ACC112 (cell line): ENCODE results near the gene PRDM10.

ENCODE experiments used
- H2AFZ ChIP-seq: fragments of 200-600 bp; sonication (generic); one replicate; pipeline ENCODE4 v1.6.0; 2017; ENCODE audit warnings: antibody characterized with exemption, low read length; ENCODE audit not compliant: unreplicated experiment
- H3K27ac ChIP-seq: fragments of 200-600 bp; sonication (generic); 2 replicates; pipeline ENCODE4 v1.5.1; 2014; ENCODE audit warnings: low read depth, mild to moderate bottlenecking, antibody characterized with exemption, low read length, moderate library complexity
- H3K27me3 ChIP-seq: fragments of 200-600 bp; sonication (generic); 2 replicates; pipeline ENCODE4 v1.6.1; 2014; ENCODE audit warnings: mild to moderate bottlenecking, antibody characterized with exemption, low read length, moderate library complexity, mixed read lengths; ENCODE audit not compliant: insufficient read depth
- H3K36me3 ChIP-seq: fragments of 200-600 bp; sonication (generic); 2 replicates; pipeline ENCODE4 v1.6.1; 2016; ENCODE audit warnings: mild to moderate bottlenecking, antibody characterized with exemption, low read length, moderate library complexity, mixed read lengths; ENCODE audit not compliant: insufficient read depth
- H3K4me1 ChIP-seq: fragments of 200-600 bp; sonication (generic); one replicate; pipeline ENCODE4 v1.6.1; 2016; ENCODE audit warnings: low read length, mixed read lengths; ENCODE audit not compliant: insufficient read depth, unreplicated experiment, control insufficient read depth
- H3K4me3 ChIP-seq: fragments of 200-600 bp; sonication (generic); 2 replicates; pipeline ENCODE4 v1.5.1; 2014; ENCODE audit warnings: mild to moderate bottlenecking, low read depth, low read length
- H3K79me2 ChIP-seq: fragments of 200-600 bp; sonication (generic); one replicate; pipeline ENCODE4 v1.6.0; 2016; ENCODE audit warnings: low read length; ENCODE audit not compliant: control insufficient read depth, unreplicated experiment, insufficient read depth

PRDM10 gene

GRCh38 chr11:129947474-129947873, 55.2 kb downstream of the PRDM10 start:
- Histone ChIP-seq H3K27ac (no peak overlapping the region), H3K79me2 (no peaks in the 10 kb centered on the region), H2AFZ (no peak overlapping the region), H3K4me1 (no peaks in the 10 kb centered on the region), H3K36me3 (no peaks in the 10 kb centered on the region), H3K27me3 (no peaks in the 10 kb centered on the region), H3K4me3 (no peak overlapping the region)

- Histone ChIP-seq H3K27ac (no peak overlapping the region), H3K79me2 (no peaks in the 10 kb centered on the region)
These were observed 55.7 kb downstream of the PRDM10 start for GRCh38 chr11:129946965-129947364.

GRCh38 chr11:129946256-129946655, 56.4 kb downstream of the PRDM10 start:
- Histone ChIP-seq H3K27ac (no peak overlapping the region), H2AFZ (no peak overlapping the region), H3K79me2 (no peaks in the 10 kb centered on the region)

More at GRCh38 chr11:129946965-129947364, 55.7 kb downstream of the PRDM10 start:
- no peak overlapping the region for H3K4me3 ChIP-seq
- H3K27me3 ChIP-seq = no peaks in the 10 kb centered on the region
- H3K36me3 ChIP-seq = 0 out of 2 replicates have a peak, but pooled peaks cover 4% of the 10 kb centered on the region
- no peak overlapping the region for H2AFZ ChIP-seq
- H3K4me1 ChIP-seq = no peaks in the 10 kb centered on the region

GRCh38 chr11:129945373-129945772, 57.3 kb downstream of the PRDM10 start:
- H3K27me3 ChIP-seq = no peaks in the 10 kb centered on the region
- no peaks in the 10 kb centered on the region for H3K79me2 ChIP-seq
- no peak overlapping the region for H3K27ac ChIP-seq
- H3K4me3 ChIP-seq = no peak overlapping the region
- H3K4me1 ChIP-seq = no peaks in the 10 kb centered on the region
- H3K36me3 ChIP-seq = 0 out of 2 replicates have a peak, but pooled peaks cover 4% of the 10 kb centered on the region
- H2AFZ ChIP-seq = no peak overlapping the region

More at GRCh38 chr11:129946256-129946655, 56.4 kb downstream of the PRDM10 start:
- Histone ChIP-seq H3K4me3 (no peak overlapping the region), H3K4me1 (no peaks in the 10 kb centered on the region), H3K36me3 (0 out of 2 replicates have a peak, but pooled peaks cover 4% of the 10 kb centered on the region), H3K27me3 (no peaks in the 10 kb centered on the region)

- Histone ChIP-seq H3K4me3 (no peak overlapping the region), H3K36me3 (0 out of 2 replicates have a peak, but pooled peaks cover 4% of the 10 kb centered on the region), H3K4me1 (no peaks in the 10 kb centered on the region), H3K27ac (no peak overlapping the region), H3K27me3 (no peaks in the 10 kb centered on the region), H2AFZ (no peak overlapping the region), H3K79me2 (no peaks in the 10 kb centered on the region)
These were observed 57.9 kb downstream of the PRDM10 start for GRCh38 chr11:129944696-129945095.

GRCh38 chr11:129943036-129943435, 59.6 kb downstream of the PRDM10 start:
- no peak overlapping the region for H3K27ac ChIP-seq
- no peaks in the 10 kb centered on the region for H3K4me1 ChIP-seq
- no peak overlapping the region for H2AFZ ChIP-seq
- no peaks in the 10 kb centered on the region for H3K79me2 ChIP-seq
- no peaks in the 10 kb centered on the region for H3K27me3 ChIP-seq
- 0 out of 2 replicates have a peak, but pooled peaks cover 4% of the 10 kb centered on the region for H3K36me3 ChIP-seq
- no peak overlapping the region for H3K4me3 ChIP-seq

- Histone ChIP-seq H3K27me3 (no peaks in the 10 kb centered on the region), H3K36me3 (0 out of 2 replicates have a peak, but pooled peaks cover 4% of the 10 kb centered on the region), H3K4me1 (no peaks in the 10 kb centered on the region), H2AFZ (no peak overlapping the region), H3K4me3 (no peak overlapping the region), H3K27ac (no peak overlapping the region), H3K79me2 (no peaks in the 10 kb centered on the region)
These were observed 63.1 kb downstream of the PRDM10 start for GRCh38 chr11:129939510-129939909.

- H3K4me3 ChIP-seq = no peak overlapping the region
These were observed 63.9 kb downstream of the PRDM10 start for GRCh38 chr11:129938764-129939163.

GRCh38 chr11:129937592-129938238, 64.9 kb downstream of the PRDM10 start:
- no peaks in the 10 kb centered on the region for H3K79me2 ChIP-seq
- H3K4me1 ChIP-seq = no peaks in the 10 kb centered on the region
- 0 out of 2 replicates have a peak, but pooled peaks cover 4% of the 10 kb centered on the region for H3K36me3 ChIP-seq
- H3K27ac ChIP-seq = no peak overlapping the region
- no peak overlapping the region for H2AFZ ChIP-seq
- no peak overlapping the region for H3K4me3 ChIP-seq
- no peaks in the 10 kb centered on the region for H3K27me3 ChIP-seq

More at GRCh38 chr11:129938764-129939163, 63.9 kb downstream of the PRDM10 start:
- H3K36me3 ChIP-seq = 0 out of 2 replicates have a peak, but pooled peaks cover 4% of the 10 kb centered on the region
- no peaks in the 10 kb centered on the region for H3K79me2 ChIP-seq
- H3K27ac ChIP-seq = no peak overlapping the region
- no peak overlapping the region for H2AFZ ChIP-seq
- no peaks in the 10 kb centered on the region for H3K27me3 ChIP-seq
- no peaks in the 10 kb centered on the region for H3K4me1 ChIP-seq

- Histone ChIP-seq H3K4me1 (no peaks in the 10 kb centered on the region), H3K4me3 (no peak overlapping the region), H2AFZ (no peak overlapping the region), H3K27ac (no peak overlapping the region), H3K36me3 (no peaks in the 10 kb centered on the region), H3K27me3 (no peaks in the 10 kb centered on the region), H3K79me2 (no peaks in the 10 kb centered on the region)
These were observed 66.9 kb downstream of the PRDM10 start for GRCh38 chr11:129935723-129936122.

- no peaks in the 10 kb centered on the region for H3K36me3 ChIP-seq
- no peaks in the 10 kb centered on the region for H3K4me1 ChIP-seq
- no peaks in the 10 kb centered on the region for H3K79me2 ChIP-seq
- no peak overlapping the region for H3K27ac ChIP-seq
- no peak overlapping the region for H2AFZ ChIP-seq
- no peak overlapping the region for H3K4me3 ChIP-seq
- H3K27me3 ChIP-seq = no peaks in the 10 kb centered on the region
These were observed 68.7 kb downstream of the PRDM10 start for GRCh38 chr11:129933891-129934290.
